Kidney (tissue), 14 donors: Measurements from ENCODE around the gene CALML3. TPM values are rescaled to one million over a fixed set of nuclear protein-coding genes. Genes with fewer than 3 reads are reported as not detected.

Source experiments
- DNase-seq, 5 donors: peaks; one replicate each; pipeline ENCODE4 v3.0.0-alpha.2; 2013 to 2020
- FAIRE-seq: peaks from 2 replicates; lab custom pipeline; 2012; peaks lifted over from hg19 to GRCh38; lab: Jason Lieb, UNC
- H3K27ac ChIP-seq, 2 donors: one replicate each; pipeline ENCODE4 v1.7.0; 2013; ENCODE audit warnings: low read depth in 2 of 2, low read length in 2 of 2, inconsistent platforms in 1 of 2
- H3K27me3 ChIP-seq: one replicate; pipeline ENCODE4 v1.7.1; 2013; ENCODE audit warnings: low read length, inconsistent platforms; ENCODE audit not compliant: control insufficient read depth, insufficient read depth
- H3K36me3 ChIP-seq, 3 donors: one replicate each; pipeline versions ENCODE4 v1.7.0 to v1.7.1; 2013; ENCODE audit warnings: low read length in 3 of 3, control low read depth in 1 of 3, inconsistent platforms in 1 of 3; ENCODE audit not compliant: insufficient read depth in 3 of 3, control insufficient read depth in 2 of 3
- H3K4me1 ChIP-seq, 3 donors: one replicate each; pipeline versions ENCODE4 v1.7.0 to v1.7.1; 2013; ENCODE audit warnings: low read length in 3 of 3, inconsistent platforms in 1 of 3, low read depth in 1 of 3; ENCODE audit not compliant: control insufficient read depth in 2 of 3, insufficient read depth in 2 of 3
- H3K4me3 ChIP-seq, 3 donors: one replicate each; pipeline versions ENCODE4 v1.7.0 to v1.8.1; 2013; ENCODE audit warnings: low read length in 3 of 3, control low read depth in 1 of 3, inconsistent platforms in 1 of 3
- H3K9ac ChIP-seq, 3 donors: one replicate each; pipeline versions ENCODE4 v1.7.0 to v1.7.1; 2013; ENCODE audit warnings: low read length in 3 of 3, control low read depth in 1 of 3, inconsistent platforms in 1 of 3
- H3K9me3 ChIP-seq, 3 donors: one replicate each; pipeline versions ENCODE4 v1.7.0 to v1.7.1; 2013; ENCODE audit warnings: low read length in 3 of 3, control low read depth in 1 of 3, inconsistent platforms in 1 of 3; ENCODE audit not compliant: control insufficient read depth in 2 of 3, insufficient read depth in 1 of 3
- CTCF ChIP-seq: IDR thresholded peaks from 3 replicates; pipeline ENCODE4 v1.5.1; 2012; ENCODE audit warnings: mild to moderate bottlenecking, moderate library complexity, borderline replicate concordance; ENCODE audit not compliant: insufficient read depth; ENCODE audit errors: extremely low read depth
- intact Hi-C: fragments of 100-400 bp; cut with DNase I; formaldehyde crosslinking; loops from one replicate; pipeline ENCODE4 v1.11.1; 2022
- polyA plus RNA-seq: library from polyadenylated mRNA; stranded (reverse); fragments of 350-450 nt; fragmentation: Illumina TruSeq; extraction: RNeasy Lipid Tissue Mini Kit (QIAGEN cat#74804); gene quantifications from one replicate; pipeline ENCODE4 v1.2.3, GENCODE V29; 2014; ENCODE audit warnings: low read depth, low replicate concordance; ENCODE audit not compliant: insufficient read depth
- total RNA-seq: library from RNA; stranded (reverse); fragmentation: NEBNext Ultra II Directional; extraction: Animal tissue kit (Norgen Biotek cat#: 25700); gene quantifications from one replicate; pipeline ENCODE4 v1.2.1, GENCODE V29; 2021
- donor health status: control.
- donor health status: control.
- donor health status: control.
- donor health status: control.
- donor health status: control.
- donor health status: DM: yes; HTN: yes; CAD: no.
- donor health status: Normal renal cell carcinoma (clear cell type).

The CALML3 gene
- total and polyA plus RNA-seq, 2 donors from 2014 or later: 15.9 TPM; not detected in 1

GRCh38 chr10:5506751-5507648 is 17.8 kb upstream of the CALML3 start:
- H3K9me3 ChIP-seq: no peaks in the 10 kb centered on the region
- peaks cover 4 to 21% (median 8%) of the 10 kb centered on the region in 3 donors for H3K4me1 ChIP-seq
- DNase-seq: peak in 2 of 5 donors; percentile 28 to 53
- H3K27me3 ChIP-seq: no peaks in the 10 kb centered on the region
- TF ChIP-seq CTCF: no peak
- no peak overlapping the region for H3K9ac ChIP-seq
- no peak overlapping the region for H3K27ac ChIP-seq
- H3K36me3 ChIP-seq: no peaks in the 10 kb centered on the region
- H3K4me3 ChIP-seq: no peak overlapping the region
- intact Hi-C loops: no loop called here
- no peak for FAIRE-seq

DNA sequence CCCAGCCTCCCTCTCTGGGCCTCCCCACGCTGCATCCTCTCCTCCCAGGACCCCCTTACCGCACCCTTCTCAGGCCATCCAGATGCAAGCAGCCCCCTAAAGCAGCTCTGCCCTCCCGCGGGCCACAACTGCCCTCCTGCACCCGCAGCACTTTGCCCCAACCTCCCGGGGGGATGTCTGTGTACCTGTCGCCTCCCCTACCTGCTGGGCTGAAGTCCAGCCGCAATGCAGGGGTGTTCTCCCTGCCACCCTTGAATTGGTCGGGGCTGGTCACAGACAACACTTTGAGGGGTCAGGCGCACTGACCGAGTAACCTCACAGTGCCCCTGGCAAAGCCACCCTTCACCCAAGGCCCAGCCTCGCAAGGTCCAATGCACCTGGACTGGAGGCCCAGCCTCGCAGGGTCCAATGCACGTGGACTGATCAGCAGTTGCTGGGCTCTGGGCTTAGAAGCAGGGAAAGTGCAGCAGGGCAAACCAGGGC is 17.1 kb upstream of the CALML3 start:
- Histone ChIP-seq H3K4me3 (no peak overlapping the region), H3K27me3 (no peaks in the 10 kb centered on the region), H3K27ac (no peak overlapping the region), H3K9ac (no peak overlapping the region), H3K4me1 (peaks cover 3 to 16% (median 8%) of the 10 kb centered on the region in 3 donors), H3K36me3 (no peaks in the 10 kb centered on the region), H3K9me3 (no peaks in the 10 kb centered on the region)
- intact Hi-C loops: no loop called here
- FAIRE-seq (no peak), DNase-seq (peak in 2 of 5 donors; percentile 38 to 62)
- TF ChIP-seq CTCF: no peak

DNA sequence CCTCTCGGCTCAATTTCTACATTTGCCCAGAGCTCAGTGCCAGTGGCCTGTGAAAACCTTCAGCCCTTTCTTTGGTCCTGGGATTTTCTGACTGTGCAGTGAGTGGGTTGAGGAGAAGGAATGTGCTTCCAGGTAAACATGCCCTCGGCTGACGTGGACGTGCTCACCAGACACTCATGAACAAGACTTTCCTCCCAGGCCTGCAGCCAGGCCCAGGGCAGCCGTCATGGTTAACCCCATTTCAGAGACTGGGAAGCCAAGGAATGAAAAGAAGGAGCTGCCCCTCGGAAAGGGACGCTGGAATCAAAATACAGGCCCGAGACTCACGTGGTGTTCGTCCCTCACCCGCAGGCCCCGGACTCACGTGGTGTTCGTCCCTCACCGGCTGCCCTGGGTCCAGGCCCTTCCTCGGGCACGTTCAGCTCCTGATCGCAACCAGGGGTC is 16.6 kb upstream of the CALML3 start:
- no peak for TF ChIP-seq CTCF
- peak overlapping the region in 1 of 2 donors; percentile 34 for H3K27ac ChIP-seq
- intact Hi-C loops: no loop called here
- no peaks in the 10 kb centered on the region for H3K36me3 ChIP-seq
- H3K9me3 ChIP-seq: no peaks in the 10 kb centered on the region
- H3K4me3 ChIP-seq: no peak overlapping the region
- H3K4me1 ChIP-seq: peaks cover 1 to 11% (median 8%) of the 10 kb centered on the region in 3 donors
- H3K27me3 ChIP-seq: no peaks in the 10 kb centered on the region
- H3K9ac ChIP-seq: no peak overlapping the region
- peak in 1 of 5 donors; percentile 58 for DNase-seq
- FAIRE-seq: no peak
